IMR-90 (cell line): ENCODE data around the gene CNGB1.
A peak's percentile ranks its signal among the peaks of the same experiment; 100 is the strongest.

Source experiments
- CHD1 ChIP-seq: IDR thresholded peaks from 2 replicates; pipeline ENCODE4 v1.6.1; 2012; ENCODE audit warnings: low read depth, low read length, improper control_type of control experiment
- RAD21 ChIP-seq: IDR thresholded peaks from 2 replicates; pipeline ENCODE4 v1.6.1; 2012; ENCODE audit warnings: low read length, improper control_type of control experiment
- RCOR1 ChIP-seq: IDR thresholded peaks from 2 replicates; pipeline ENCODE4 v1.6.1; 2012; ENCODE audit warnings: mild to moderate bottlenecking, low read length, improper control_type of control experiment; ENCODE audit not compliant: insufficient replicate concordance
- TF ChIP-seq, protein P1 (sequence below): conservative IDR thresholded peaks from 2 replicates; pipeline ENCODE4 v1.5.1; 2012; ENCODE audit warnings: mild to moderate bottlenecking, low read depth, low read length, improper control_type of control experiment

DNA sequence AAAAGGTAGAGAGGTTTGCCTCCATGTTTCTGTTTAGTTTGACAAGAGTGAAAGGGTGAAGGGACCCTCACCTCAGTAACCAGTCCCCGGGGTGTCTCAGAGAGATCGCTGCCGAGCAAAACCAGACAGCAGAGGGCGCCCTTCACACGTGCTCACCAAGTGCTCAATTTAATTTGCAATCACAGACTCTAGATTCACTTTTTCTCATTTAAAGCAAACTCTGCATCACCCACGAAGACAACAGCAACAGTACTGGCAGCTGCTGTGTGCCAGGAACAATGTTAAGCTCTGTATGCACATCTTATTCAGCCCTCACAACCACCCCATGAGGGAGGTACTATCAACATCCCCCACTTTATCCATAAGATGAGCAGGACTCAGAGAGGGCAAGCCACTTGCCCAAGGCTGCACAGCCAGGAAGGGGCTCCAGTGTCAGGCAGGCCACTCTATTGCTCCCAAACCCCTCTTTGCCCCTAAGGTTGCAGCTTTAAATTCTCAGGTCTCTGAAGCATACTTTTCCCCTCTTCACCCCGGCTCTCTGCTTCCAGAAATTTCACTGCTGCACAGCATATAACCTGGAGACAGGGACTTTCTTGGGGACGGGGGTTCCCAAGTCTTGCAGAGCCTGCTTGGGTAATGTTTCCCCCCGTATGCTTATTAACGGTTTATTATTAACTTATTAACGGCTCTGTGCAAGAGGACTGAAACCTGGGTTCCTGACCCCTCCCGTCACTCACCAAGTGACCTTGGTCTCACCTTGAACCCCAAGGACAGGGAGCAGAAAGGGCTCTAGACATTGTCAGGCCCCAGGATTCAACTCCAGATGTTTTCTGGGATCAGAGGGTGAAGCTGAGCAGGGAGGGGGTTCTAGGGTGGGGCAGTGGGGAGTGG is 70.9 kb downstream of the CNGB1 start:
- peak; percentile 89 for TF ChIP-seq RAD21
- TF ChIP-seq, protein P1, sequence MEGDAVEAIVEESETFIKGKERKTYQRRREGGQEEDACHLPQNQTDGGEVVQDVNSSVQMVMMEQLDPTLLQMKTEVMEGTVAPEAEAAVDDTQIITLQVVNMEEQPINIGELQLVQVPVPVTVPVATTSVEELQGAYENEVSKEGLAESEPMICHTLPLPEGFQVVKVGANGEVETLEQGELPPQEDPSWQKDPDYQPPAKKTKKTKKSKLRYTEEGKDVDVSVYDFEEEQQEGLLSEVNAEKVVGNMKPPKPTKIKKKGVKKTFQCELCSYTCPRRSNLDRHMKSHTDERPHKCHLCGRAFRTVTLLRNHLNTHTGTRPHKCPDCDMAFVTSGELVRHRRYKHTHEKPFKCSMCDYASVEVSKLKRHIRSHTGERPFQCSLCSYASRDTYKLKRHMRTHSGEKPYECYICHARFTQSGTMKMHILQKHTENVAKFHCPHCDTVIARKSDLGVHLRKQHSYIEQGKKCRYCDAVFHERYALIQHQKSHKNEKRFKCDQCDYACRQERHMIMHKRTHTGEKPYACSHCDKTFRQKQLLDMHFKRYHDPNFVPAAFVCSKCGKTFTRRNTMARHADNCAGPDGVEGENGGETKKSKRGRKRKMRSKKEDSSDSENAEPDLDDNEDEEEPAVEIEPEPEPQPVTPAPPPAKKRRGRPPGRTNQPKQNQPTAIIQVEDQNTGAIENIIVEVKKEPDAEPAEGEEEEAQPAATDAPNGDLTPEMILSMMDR = peak; percentile 86
- TF ChIP-seq CHD1 = no peak
- no peak for TF ChIP-seq RCOR1
